ENCODE measurements around the gene SLC46A2. TPM values are rescaled to one million over a fixed set of nuclear protein-coding genes. Genes with fewer than 3 reads are reported as not detected.

The SLC46A2 gene
- total and polyA plus RNA-seq, 4 experiments from 2014 or later: not detected

GRCh38 chr9:112860451-112860850 lies 30.2 kb downstream of the SLC46A2 start:
- Mint-ChIP-seq H3K4me3 (no peak overlapping the region), H3K9me3 (no peaks in the 10 kb centered on the region), H3K36me3 (peaks cover 8 to 22% of the 10 kb centered on the region in 2 donors), H3K27me3 (no peaks in the 10 kb centered on the region), H3K4me1 (peaks cover 2 to 12% (median 7%) of the 10 kb centered on the region in 4 donors), H3K27ac (no peak overlapping the region)
- Histone ChIP-seq H3K27me3 (ENCODE audit: insufficient read depth, low read length) (no peaks in the 10 kb centered on the region), H3K4me1 (ENCODE audit: insufficient read depth, low read length) (no peaks in the 10 kb centered on the region), H3K4me3 (ENCODE audit: low read length in 2 of 2) (no peak overlapping the region), H3K36me3 (ENCODE audit: insufficient read depth, low read length) (peaks cover 3% of the 10 kb centered on the region), H3K27ac (ENCODE audit: low read depth, low read length) (no peak overlapping the region), H3K9me3 (ENCODE audit: control insufficient read depth in 1 of 2, low read length in 2 of 2) (no peaks in the 10 kb centered on the region)
- no peak for DNase-seq
- ChIA-PET CTCF (ENCODE audit: partially characterized antibody) (interaction anchor here (2.5 kb wide), 1 partner anchor 15 kb away, joined by 7 read pairs; no protein-coding TSS in a partner anchor), POLR2A (ENCODE audit: partially characterized antibody) (no interaction called here)
- intact Hi-C loops (cut with micrococcal nuclease): no loop called here

- no peaks in the 10 kb centered on the region for H3K27me3 ChIP-seq (ENCODE audit: insufficient read depth, low read length)
- Mint-ChIP-seq H3K4me1 (peaks cover 2 to 9% (median 6%) of the 10 kb centered on the region in 4 donors), H3K9me3 (no peaks in the 10 kb centered on the region), H3K27ac (peak overlapping the region in 1 of 7 donors; percentile 3), H3K27me3 (no peaks in the 10 kb centered on the region), H3K36me3 (peaks cover 9 to 14% of the 10 kb centered on the region in 2 donors), H3K4me3 (no peak overlapping the region)
- no peaks in the 10 kb centered on the region for H3K4me1 ChIP-seq (ENCODE audit: insufficient read depth, low read length)
- intact Hi-C loops (cut with micrococcal nuclease): no loop called here
- H3K27ac ChIP-seq (ENCODE audit: low read depth, low read length): no peak overlapping the region
- ChIA-PET CTCF (ENCODE audit: partially characterized antibody) (no interaction called here), POLR2A (ENCODE audit: partially characterized antibody) (no interaction called here)
- no peaks in the 10 kb centered on the region for H3K36me3 ChIP-seq (ENCODE audit: insufficient read depth, low read length)
- DNase-seq: no peak
- no peak overlapping the region for H3K4me3 ChIP-seq (ENCODE audit: low read length in 2 of 2)
- no peaks in the 10 kb centered on the region for H3K9me3 ChIP-seq (ENCODE audit: control insufficient read depth in 1 of 2, low read length in 2 of 2)
These were observed 32.0 kb downstream of the SLC46A2 start for GRCh38 chr9:112858625-112859147.

DNA sequence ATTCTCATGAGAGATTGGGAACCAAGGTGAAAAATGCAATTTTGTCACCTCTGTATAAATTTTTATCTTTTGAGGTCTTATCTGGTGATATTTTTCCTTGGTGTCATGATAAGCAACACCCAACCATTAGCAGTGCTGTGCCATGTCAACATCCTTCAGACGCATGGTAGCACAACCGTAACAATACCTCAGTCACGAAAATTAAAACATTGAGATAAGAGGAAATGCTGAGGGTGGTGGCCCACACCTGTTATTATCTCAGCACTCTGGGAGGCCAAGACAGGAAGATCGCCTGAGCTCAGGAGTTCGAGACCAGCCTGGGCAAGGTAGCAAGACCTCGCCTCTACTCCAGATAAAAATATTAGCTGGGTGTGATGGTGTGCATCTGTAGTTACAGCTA lies 32.7 kb downstream of the SLC46A2 start:
- H3K36me3 ChIP-seq (ENCODE audit: insufficient read depth, low read length): no peaks in the 10 kb centered on the region
- no peak overlapping the region for H3K27ac ChIP-seq (ENCODE audit: low read depth, low read length)
- Mint-ChIP-seq H3K27ac (no peak overlapping the region), H3K9me3 (no peaks in the 10 kb centered on the region), H3K36me3 (peaks cover 10 to 17% of the 10 kb centered on the region in 2 donors), H3K4me1 (peaks cover 2 to 9% (median 4%) of the 10 kb centered on the region in 4 donors), H3K27me3 (no peaks in the 10 kb centered on the region), H3K4me3 (no peak overlapping the region)
- H3K4me1 ChIP-seq (ENCODE audit: insufficient read depth, low read length): no peaks in the 10 kb centered on the region
- intact Hi-C loops (cut with micrococcal nuclease): no loop called here
- no peaks in the 10 kb centered on the region for H3K27me3 ChIP-seq (ENCODE audit: insufficient read depth, low read length)
- no peaks in the 10 kb centered on the region for H3K9me3 ChIP-seq (ENCODE audit: control insufficient read depth in 1 of 2, low read length in 2 of 2)
- no peak overlapping the region for H3K4me3 ChIP-seq (ENCODE audit: low read length in 2 of 2)
- CTCF ChIA-PET (ENCODE audit: partially characterized antibody): interaction anchor here (3.4 kb wide), 1 partner anchor 13 kb away, joined by 15 read pairs; no protein-coding TSS in a partner anchor
- POLR2A ChIA-PET (ENCODE audit: partially characterized antibody): no interaction called here
- DNase-seq: no peak

- intact Hi-C loops (cut with micrococcal nuclease): no loop called here
- Mint-ChIP-seq H3K27ac (no peak overlapping the region), H3K27me3 (no peaks in the 10 kb centered on the region), H3K9me3 (no peaks in the 10 kb centered on the region), H3K4me1 (peaks cover 2 to 9% (median 4%) of the 10 kb centered on the region in 4 donors), H3K36me3 (peaks cover 16 to 24% of the 10 kb centered on the region in 2 donors), H3K4me3 (no peak overlapping the region)
- no peak overlapping the region for H3K27ac ChIP-seq (ENCODE audit: low read depth, low read length)
- H3K4me1 ChIP-seq (ENCODE audit: insufficient read depth, low read length): no peaks in the 10 kb centered on the region
- CTCF ChIA-PET (ENCODE audit: partially characterized antibody): interaction anchor here (3.4 kb wide), 1 partner anchor 12 kb away, joined by 15 read pairs; no protein-coding TSS in a partner anchor
- H3K9me3 ChIP-seq (ENCODE audit: control insufficient read depth in 1 of 2, low read length in 2 of 2): no peaks in the 10 kb centered on the region
- POLR2A ChIA-PET (ENCODE audit: partially characterized antibody): no interaction called here
- H3K4me3 ChIP-seq (ENCODE audit: low read length in 2 of 2): no peak overlapping the region
- DNase-seq: no peak
- no peaks in the 10 kb centered on the region for H3K36me3 ChIP-seq (ENCODE audit: insufficient read depth, low read length)
- H3K27me3 ChIP-seq (ENCODE audit: insufficient read depth, low read length): no peaks in the 10 kb centered on the region
These were observed 33.8 kb downstream of the SLC46A2 start for GRCh38 chr9:112856843-112857242.

DNA sequence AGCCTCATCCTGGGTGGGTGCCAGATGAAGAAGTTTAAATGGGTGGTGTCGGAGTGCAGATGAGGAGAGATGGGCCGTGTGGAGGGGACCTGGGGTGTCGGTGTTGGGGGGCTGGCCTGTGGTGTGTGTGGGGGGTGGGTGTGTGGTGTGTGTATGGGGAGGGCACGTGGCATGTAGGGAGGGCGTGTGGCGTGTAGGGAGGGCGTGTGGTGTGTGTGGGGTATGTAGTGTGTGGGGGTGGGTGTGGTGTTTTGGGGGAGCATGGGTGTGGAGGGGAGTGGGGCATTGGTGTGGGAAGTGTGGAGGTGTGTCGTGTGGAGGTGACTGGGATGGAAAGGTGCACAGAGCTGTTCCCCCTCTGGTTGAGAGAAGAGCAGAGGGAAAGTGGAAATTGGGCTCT lies 34.5 kb downstream of the SLC46A2 start:
- Histone ChIP-seq H3K4me1 (ENCODE audit: insufficient read depth, low read length) (no peaks in the 10 kb centered on the region), H3K9me3 (ENCODE audit: control insufficient read depth in 1 of 2, low read length in 2 of 2) (no peaks in the 10 kb centered on the region), H3K4me3 (ENCODE audit: low read length in 2 of 2) (no peak overlapping the region), H3K27me3 (ENCODE audit: insufficient read depth, low read length) (no peaks in the 10 kb centered on the region), H3K27ac (ENCODE audit: low read depth, low read length) (no peak overlapping the region), H3K36me3 (ENCODE audit: insufficient read depth, low read length) (no peaks in the 10 kb centered on the region)
- Mint-ChIP-seq H3K4me1 (peaks cover 2 to 8% (median 4%) of the 10 kb centered on the region in 4 donors), H3K27me3 (no peaks in the 10 kb centered on the region), H3K27ac (no peak overlapping the region), H3K4me3 (no peak overlapping the region), H3K36me3 (peaks cover 23 to 28% of the 10 kb centered on the region in 2 donors), H3K9me3 (no peaks in the 10 kb centered on the region)
- ChIA-PET POLR2A (ENCODE audit: partially characterized antibody) (no interaction called here), CTCF (ENCODE audit: partially characterized antibody) (interaction anchor here (3.4 kb wide), 1 partner anchor 11 kb away, joined by 15 read pairs; no protein-coding TSS in a partner anchor)
- intact Hi-C loops (cut with micrococcal nuclease): no loop called here
- DNase-seq: no peak

DNA sequence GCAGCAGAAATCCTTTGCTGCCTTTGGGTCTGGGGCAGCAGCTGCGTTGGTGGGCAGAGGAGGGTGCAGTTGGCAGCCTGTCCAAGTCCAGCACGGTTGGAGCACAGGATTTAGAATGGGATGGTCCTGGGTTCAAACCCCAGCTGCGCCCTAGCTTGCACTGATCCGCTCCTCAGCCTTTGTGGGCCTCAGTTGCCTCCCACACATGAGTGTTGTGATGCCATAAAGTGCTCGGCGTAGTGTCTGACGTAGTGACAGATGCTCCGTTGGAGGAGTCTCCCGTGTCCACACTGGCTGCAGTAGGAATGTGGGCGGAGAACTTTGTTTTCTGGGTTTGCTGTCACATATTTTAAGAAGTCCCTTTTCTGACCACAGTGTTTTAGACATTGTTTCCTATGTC lies 36.0 kb downstream of the SLC46A2 start:
- H3K27me3 Mint-ChIP-seq: no peaks in the 10 kb centered on the region
- no peak overlapping the region for H3K27ac Mint-ChIP-seq
- peaks cover 26 to 31% of the 10 kb centered on the region in 2 donors for H3K36me3 Mint-ChIP-seq

DNA sequence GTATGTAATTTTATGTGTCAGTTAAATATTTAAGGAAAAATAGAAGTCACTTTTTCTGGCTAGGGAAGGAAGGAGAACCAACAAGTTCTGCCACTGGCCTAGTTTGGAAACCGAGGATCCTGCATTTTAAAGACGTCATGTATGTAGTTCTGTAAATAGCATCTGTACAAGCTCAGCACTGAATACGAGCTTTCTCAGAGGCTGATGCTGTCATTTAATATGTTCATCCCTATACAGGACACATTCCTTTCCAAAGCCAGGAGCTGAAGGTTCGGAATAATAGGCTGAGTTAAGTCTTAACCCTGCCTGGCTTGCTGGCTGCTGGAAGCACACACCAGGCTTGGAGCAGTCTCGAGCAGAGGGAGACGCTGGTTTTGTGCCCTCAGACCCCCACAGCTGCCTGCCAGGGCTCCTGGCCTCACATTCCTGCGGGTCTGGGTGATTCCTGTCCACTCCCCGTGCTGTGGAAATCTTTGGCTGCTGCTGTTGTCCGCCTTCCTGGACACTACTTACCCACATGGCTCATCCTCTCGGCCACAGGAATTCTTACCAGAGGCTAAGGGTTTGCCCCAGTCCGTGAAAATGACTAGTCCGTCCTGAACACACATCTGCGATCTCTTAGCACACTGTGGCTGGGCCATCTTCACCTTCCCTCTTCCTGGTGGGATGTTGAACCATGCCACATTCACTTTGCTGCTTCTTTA lies 36.6 kb downstream of the SLC46A2 start:
- H3K27ac ChIP-seq (ENCODE audit: low read depth, low read length): no peak overlapping the region
- no peaks in the 10 kb centered on the region for H3K27me3 ChIP-seq (ENCODE audit: insufficient read depth, low read length)
- CTCF ChIA-PET (ENCODE audit: partially characterized antibody): interaction anchor here (0.6 kb wide), 1 partner anchor 9 kb away, joined by 3 read pairs; no protein-coding TSS in a partner anchor
- Mint-ChIP-seq H3K36me3 (peaks cover 26 to 31% of the 10 kb centered on the region in 2 donors), H3K27ac (no peak overlapping the region), H3K4me3 (no peak overlapping the region), H3K9me3 (no peaks in the 10 kb centered on the region), H3K4me1 (peaks cover 2 to 6% (median 5%) of the 10 kb centered on the region in 4 donors), H3K27me3 (no peaks in the 10 kb centered on the region)
- POLR2A ChIA-PET (ENCODE audit: partially characterized antibody): no interaction called here
- DNase-seq: no peak
- H3K4me1 ChIP-seq (ENCODE audit: insufficient read depth, low read length): no peaks in the 10 kb centered on the region
- no peaks in the 10 kb centered on the region for H3K9me3 ChIP-seq (ENCODE audit: control insufficient read depth in 1 of 2, low read length in 2 of 2)
- H3K36me3 ChIP-seq (ENCODE audit: insufficient read depth, low read length): no peaks in the 10 kb centered on the region
- no peak overlapping the region for H3K4me3 ChIP-seq (ENCODE audit: low read length in 2 of 2)
- intact Hi-C loops (cut with micrococcal nuclease): no loop called here

More for the DNA sequence above, 36.0 kb downstream of the SLC46A2 start:
- intact Hi-C loops (cut with micrococcal nuclease): no loop called here
- Histone ChIP-seq H3K27ac (ENCODE audit: low read depth, low read length) (no peak overlapping the region), H3K4me3 (ENCODE audit: low read length in 2 of 2) (no peak overlapping the region), H3K27me3 (ENCODE audit: insufficient read depth, low read length) (no peaks in the 10 kb centered on the region), H3K9me3 (ENCODE audit: control insufficient read depth in 1 of 2, low read length in 2 of 2) (no peaks in the 10 kb centered on the region), H3K36me3 (ENCODE audit: insufficient read depth, low read length) (no peaks in the 10 kb centered on the region), H3K4me1 (ENCODE audit: insufficient read depth, low read length) (no peaks in the 10 kb centered on the region)
- DNase-seq: no peak
- CTCF ChIA-PET (ENCODE audit: partially characterized antibody): no interaction called here
- Mint-ChIP-seq H3K4me1 (peaks cover 0 to 6% (median 3%) of the 10 kb centered on the region in 4 donors), H3K9me3 (no peaks in the 10 kb centered on the region), H3K4me3 (no peak overlapping the region)
- POLR2A ChIA-PET (ENCODE audit: partially characterized antibody): interaction anchor here (1.2 kb wide), 1 partner anchor 501 kb away, joined by 3 read pairs; no protein-coding TSS in a partner anchor
